Urinary bladder (tissue), 4 donors: Measurements from ENCODE around the gene PHC2. TPM values are rescaled to one million over a fixed set of nuclear protein-coding genes. Genes with fewer than 3 reads are reported as not detected.

Experiments
- DNase-seq: peaks from one replicate; pipeline ENCODE4 v3.0.0-alpha.2; 2015; ENCODE audit errors: extremely low spot score
- H3K27ac ChIP-seq: one replicate; pipeline ENCODE4 v1.5.1; 2013; ENCODE audit warnings: low read depth, mild to moderate bottlenecking, moderate library complexity
- H3K36me3 ChIP-seq: one replicate; pipeline ENCODE4 v1.6.1; 2013; ENCODE audit warnings: mild to moderate bottlenecking, moderate library complexity; ENCODE audit not compliant: insufficient read depth
- H3K4me1 ChIP-seq: one replicate; pipeline ENCODE4 v1.6.1; 2013; ENCODE audit warnings: mild to moderate bottlenecking, moderate library complexity; ENCODE audit not compliant: insufficient read depth
- H3K4me3 ChIP-seq: one replicate; pipeline ENCODE4 v1.5.1; 2013; ENCODE audit warnings: low read depth, low read length
- WGBS: extraction: QIAGEN DNeasy Blood & Tissue Kit; methylation state at CpG from one replicate; pipeline ENCODE4 v1.1.7; 2013; 5-methylcytosine and 5-hydroxymethylcytosine counted together
- polyA plus RNA-seq: library from polyadenylated mRNA; stranded (reverse); fragments of 200-250 nt; gene quantifications from one replicate; pipeline ENCODE4 v1.2.3, GENCODE V29; 2013
- total RNA-seq: library from RNA; depleted of rRNA; stranded (reverse); fragments of >200 nt; gene quantifications from one replicate; pipeline ENCODE4 v1.2.3, GENCODE V29; 2014
- donor health status: healthy with polysubstance abuse.
- donor health status: healthy.

Gene PHC2
- total and polyA plus RNA-seq, 2 donors: 49.2 to 179 TPM

DNA sequence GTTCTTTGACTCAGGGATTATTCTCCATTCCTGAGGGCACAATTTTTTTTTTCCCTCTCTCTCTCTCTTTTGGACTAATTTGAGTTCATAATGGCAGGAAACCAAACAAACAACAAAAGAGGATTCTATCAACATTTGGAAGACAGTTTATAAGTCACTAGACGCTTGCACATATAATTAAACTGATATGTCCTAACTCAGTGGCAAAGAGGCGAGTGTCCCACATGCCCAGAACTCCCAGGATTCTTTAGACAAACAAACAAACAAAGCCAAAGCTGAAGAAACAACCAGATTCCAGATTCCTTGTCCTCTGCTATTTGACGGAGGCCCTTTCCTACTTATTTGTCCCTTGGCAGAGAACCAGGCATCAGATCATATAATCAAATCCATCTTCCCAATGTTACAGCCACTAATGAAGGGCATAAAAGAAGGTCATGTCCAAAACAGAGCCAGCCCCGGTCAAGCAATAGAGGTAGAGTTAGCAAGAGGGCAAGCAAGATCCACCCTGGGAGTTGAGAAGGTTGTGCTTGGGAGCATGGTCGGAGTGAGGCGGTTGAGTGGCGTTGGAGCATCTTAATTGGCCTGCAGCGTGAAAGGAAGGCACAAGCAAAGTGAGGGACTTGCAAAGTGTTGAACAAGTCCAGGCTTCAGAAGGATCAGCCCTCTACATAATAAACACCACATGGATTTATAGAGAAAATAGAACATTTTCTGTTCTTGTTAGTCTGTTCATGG lies 144.3 kb downstream of the PHC2 start:
- DNase-seq: no peak

DNA sequence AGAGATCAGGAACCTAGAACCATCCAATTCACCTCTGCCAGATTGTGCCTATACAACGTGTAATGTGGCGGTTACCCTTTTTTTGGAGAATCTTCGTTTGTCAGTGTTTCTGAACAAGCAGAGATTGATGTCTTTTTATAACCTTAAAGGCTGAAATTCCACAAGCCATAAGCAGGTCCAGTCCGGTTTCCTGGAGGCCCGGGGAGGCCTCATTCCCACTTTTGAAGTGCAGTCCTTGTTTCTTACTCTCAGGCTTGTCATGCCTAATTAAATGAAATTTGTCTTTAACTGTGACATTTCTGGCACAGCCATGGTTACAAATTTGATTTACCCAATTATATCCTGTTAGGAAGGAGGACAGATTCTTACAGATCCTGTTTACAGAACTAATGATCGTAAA lies 146.8 kb downstream of the PHC2 start:
- 77% methylated on average over 6 of the region's 6 CpGs for WGBS
- DNase-seq: no peak
- no peaks in the 10 kb centered on the region for H3K4me1 ChIP-seq
- no peak overlapping the region for H3K4me3 ChIP-seq
- peaks cover 2% of the 10 kb centered on the region for H3K36me3 ChIP-seq
- no peak overlapping the region for H3K27ac ChIP-seq

More for the DNA sequence above, 144.3 kb downstream of the PHC2 start:
- no peaks in the 10 kb centered on the region for H3K4me1 ChIP-seq
- 80% methylated on average over 8 of the region's 8 CpGs for WGBS
- no peaks in the 10 kb centered on the region for H3K36me3 ChIP-seq
- H3K4me3 ChIP-seq: no peak overlapping the region
- no peak overlapping the region for H3K27ac ChIP-seq

DNA sequence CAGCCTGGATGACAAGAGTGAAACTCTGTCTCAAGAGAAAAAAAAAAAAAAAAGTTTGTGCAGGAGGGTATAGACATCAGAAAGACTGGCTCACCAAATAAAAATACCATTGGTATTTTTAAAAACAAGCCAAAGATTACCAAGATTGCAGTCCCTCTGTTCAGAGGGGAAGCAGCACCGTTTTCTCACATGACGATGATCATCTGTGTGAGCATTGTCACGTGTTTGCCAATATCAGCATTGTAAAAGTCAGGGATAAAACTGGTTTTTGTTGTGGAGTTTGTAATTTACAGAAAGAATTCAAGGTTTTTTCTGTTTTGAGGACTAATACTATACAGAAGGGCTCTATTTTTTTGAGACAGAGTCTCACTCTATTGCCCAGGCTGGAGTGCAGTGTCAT lies 148.1 kb downstream of the PHC2 start:
- Histone ChIP-seq H3K4me1 (no peaks in the 10 kb centered on the region), H3K4me3 (no peak overlapping the region), H3K27ac (no peak overlapping the region), H3K36me3 (peaks cover 4% of the 10 kb centered on the region)
- no peak for DNase-seq
- WGBS: 71% methylated on average over 3 of the region's 3 CpGs

DNA sequence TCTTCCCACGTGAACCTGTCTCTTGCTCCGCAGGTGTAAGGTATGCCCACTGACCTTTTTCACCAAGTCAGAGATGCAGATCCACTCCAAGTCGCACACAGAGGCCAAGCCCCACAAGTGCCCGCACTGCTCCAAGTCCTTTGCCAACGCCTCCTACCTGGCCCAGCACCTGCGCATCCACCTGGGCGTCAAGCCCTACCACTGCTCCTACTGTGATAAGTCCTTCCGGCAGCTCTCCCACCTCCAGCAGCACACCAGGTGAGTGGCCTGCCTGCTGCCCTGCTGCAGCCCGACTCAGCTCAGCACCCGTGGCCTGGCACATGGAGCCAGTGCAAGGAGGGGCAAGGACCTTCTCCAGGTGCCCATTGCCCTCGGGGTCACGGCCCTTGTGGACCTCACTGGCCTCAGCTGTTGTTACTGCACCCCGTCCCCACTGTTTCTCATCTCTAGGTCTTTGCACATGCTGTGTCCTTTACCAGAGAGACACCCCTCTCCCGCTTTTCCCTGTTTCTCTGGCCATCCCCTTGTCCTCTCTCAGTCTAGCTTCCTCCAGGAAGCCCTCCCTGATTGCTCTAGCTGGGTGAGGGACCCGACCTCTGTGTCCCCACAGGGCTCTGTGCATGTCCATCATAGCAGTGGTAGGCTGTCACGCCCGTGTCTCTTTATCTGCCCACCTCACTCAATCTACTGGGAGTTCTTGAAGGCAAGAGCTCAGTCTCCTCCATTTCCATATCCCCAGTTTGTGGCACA lies 149.2 kb downstream of the PHC2 start:
- H3K4me1 ChIP-seq: no peaks in the 10 kb centered on the region
- no peak for DNase-seq
- H3K36me3 ChIP-seq: peaks cover 5% of the 10 kb centered on the region
- 96% methylated on average over 17 of the region's 17 CpGs for WGBS
- H3K4me3 ChIP-seq: no peak overlapping the region
- H3K27ac ChIP-seq: no peak overlapping the region

DNA sequence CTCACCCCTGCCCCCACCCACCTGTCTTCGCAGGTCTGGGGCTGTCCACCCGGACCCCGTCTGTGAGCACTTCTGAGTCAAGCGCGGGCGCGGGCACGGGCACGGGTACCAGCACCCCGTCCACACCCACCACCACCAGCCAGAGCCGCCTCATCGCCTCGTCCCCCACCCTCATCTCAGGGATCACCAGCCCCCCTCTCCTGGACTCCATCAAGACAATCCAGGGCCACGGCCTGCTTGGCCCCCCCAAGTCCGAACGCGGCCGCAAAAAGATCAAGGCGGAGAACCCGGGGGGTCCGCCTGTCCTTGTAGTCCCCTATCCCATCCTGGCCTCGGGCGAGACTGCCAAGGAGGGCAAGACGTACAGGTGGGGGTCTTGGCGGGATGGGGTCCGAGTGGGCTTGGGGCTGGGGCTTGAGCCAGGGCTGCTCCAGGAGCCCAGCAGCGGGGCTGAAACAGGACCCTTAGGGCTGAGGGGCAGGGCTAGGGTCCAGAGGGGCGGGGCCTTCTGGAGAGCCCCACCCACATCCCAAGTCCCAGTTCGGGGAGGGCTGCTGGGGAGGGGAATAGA lies 150.7 kb downstream of the PHC2 start:
- 96% methylated on average over 29 of the region's 29 CpGs for WGBS

DNA sequence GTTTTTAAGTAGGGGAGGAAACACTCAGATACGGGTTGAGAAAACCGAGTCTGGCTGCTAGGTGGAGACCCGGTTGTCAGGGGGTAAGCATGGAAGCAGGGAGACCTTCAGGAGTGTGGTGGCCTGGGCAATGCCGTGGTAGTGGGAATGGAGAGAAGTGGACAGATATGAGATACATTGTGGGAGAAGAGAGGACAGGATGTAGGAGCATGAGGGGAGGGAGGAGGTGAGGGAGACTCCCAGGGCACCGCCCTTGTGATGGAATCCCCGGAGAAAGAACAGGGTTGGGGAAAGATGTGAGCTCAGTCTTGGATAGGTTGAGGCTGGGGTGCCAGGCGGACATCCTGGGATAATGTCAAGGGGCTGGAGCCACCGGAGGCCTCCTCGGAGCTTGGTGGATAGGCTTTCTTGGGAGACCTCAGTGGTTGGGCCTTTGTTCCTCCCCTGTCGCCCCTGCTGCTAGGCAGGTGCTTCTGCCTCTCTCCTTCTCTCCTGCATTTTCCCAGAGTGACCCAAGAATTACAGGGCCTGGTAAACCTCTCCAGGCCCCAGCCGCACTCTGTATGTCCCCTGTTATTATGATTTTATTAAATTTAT lies 153.3 kb downstream of the PHC2 start:
- H3K36me3 ChIP-seq: peaks cover 7% of the 10 kb centered on the region
- H3K4me3 ChIP-seq: no peak overlapping the region
- no peak overlapping the region for H3K27ac ChIP-seq
- DNase-seq: no peak
- H3K4me1 ChIP-seq: no peaks in the 10 kb centered on the region
- 93% methylated on average over 11 of the region's 11 CpGs for WGBS

More for the DNA sequence above, 150.7 kb downstream of the PHC2 start:
- Histone ChIP-seq H3K27ac (no peak overlapping the region), H3K36me3 (peaks cover 7% of the 10 kb centered on the region), H3K4me1 (no peaks in the 10 kb centered on the region), H3K4me3 (no peak overlapping the region)
- DNase-seq: no peak

DNA sequence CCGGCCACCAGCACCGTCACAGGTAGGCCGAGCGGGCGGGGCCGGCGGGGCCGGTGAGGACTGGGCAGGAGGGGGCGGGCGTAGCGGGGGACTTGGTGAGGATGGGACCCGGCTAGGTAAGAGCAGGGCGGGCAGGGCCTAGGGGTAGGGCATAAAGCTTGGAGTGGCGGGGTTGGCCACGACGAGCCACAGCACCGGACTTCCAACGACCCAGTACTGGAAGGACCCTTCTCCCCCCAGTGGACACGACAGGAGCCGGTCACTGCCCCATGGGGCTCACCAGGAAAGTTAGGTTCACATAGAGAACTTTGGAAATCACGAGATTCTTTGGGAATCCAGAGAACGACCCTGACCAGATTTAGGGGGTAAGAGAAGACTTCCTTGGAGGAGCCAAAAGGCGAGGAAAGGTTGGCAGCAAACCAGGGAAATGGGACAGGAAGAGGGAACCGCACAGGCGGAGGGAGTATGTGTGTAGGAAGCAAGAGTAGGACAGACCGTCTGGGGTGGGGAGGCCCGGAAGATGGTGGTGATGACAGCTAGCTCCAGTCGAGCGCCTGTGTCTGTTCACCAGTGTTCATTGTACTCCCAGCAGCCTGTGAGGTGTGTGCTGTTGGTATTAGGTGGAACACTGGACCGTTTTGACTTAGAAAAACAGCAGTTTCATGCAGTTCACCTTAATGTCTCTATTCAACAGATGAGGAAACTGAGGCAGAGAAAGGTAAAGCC lies 154.2 kb downstream of the PHC2 start:
- Histone ChIP-seq H3K27ac (no peak overlapping the region), H3K4me3 (no peak overlapping the region), H3K36me3 (peaks cover 7% of the 10 kb centered on the region), H3K4me1 (no peaks in the 10 kb centered on the region)
- WGBS: 88% methylated on average over 30 of the region's 30 CpGs
- no peak for DNase-seq

DNA sequence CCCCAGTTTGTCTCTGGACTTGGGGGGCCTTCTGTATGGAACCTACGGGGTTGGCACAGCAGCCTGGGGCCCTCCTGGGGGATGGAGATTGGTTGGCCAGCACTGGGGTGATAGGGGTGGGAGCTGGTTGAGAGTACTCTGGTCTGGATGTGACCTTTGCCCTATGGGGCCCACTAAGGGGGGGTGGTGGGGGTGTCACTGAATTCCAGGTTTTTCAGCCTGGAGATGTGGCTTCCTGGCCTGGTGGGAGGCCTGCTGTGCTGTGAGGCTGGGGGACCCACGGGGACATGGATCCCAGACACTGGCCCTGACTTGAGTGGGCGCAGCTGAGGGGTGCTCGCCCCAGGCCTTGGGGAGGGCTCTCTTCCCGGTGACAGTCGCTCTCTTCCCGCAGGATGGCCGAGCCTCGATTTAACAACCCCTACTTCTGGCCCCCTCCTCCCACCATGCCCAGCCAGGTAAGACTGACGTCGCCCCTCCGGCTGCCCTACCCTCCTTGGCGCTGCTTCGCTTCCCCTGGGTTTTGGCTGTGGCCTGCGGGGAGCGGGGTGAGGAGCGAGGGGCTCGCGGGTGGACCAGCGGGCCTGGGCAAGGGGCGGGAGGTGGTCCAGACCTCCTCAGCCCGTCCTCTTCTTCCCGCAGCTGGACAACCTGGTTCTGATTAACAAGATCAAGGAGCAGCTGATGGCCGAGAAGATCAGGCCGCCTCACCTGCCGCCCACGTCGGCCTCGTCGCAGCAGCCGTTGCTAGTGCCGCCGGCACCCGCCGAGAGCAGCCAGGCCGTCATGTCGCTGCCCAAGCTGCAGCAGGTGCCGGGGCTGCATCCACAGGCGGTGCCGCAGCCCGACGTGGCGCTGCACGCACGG lies 155.0 kb downstream of the PHC2 start:
- H3K36me3 ChIP-seq: peaks cover 7% of the 10 kb centered on the region

DNA sequence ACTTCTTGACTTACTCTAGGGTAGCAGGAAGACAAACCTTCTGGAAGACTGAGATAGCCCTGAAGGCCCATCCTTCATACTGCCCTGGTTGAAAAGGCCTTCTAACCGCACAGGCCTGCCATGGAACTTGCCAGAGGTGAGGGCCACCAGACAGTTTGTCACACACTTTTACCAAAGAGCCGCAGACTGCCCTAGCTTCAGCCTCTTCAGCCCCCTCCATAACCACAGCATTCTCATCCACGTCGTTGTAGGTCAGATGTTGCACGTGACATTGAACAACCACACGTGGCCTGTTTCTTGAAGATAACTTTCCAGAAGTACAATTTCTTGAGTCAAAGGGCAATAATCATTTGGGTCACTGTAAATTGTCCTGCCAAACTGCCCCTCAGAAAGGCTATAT lies 155.7 kb downstream of the PHC2 start:
- WGBS: 82% methylated on average over 6 of the region's 6 CpGs
- H3K4me1 ChIP-seq: no peaks in the 10 kb centered on the region
- no peak for DNase-seq
- H3K36me3 ChIP-seq: peaks cover 7% of the 10 kb centered on the region
- H3K27ac ChIP-seq: no peak overlapping the region
- H3K4me3 ChIP-seq: no peak overlapping the region

More for the DNA sequence above, 155.0 kb downstream of the PHC2 start:
- Histone ChIP-seq H3K27ac (no peak overlapping the region), H3K4me3 (no peak overlapping the region), H3K4me1 (no peaks in the 10 kb centered on the region)
- 96% methylated on average over 45 of the region's 45 CpGs for WGBS
- DNase-seq: no peak

DNA sequence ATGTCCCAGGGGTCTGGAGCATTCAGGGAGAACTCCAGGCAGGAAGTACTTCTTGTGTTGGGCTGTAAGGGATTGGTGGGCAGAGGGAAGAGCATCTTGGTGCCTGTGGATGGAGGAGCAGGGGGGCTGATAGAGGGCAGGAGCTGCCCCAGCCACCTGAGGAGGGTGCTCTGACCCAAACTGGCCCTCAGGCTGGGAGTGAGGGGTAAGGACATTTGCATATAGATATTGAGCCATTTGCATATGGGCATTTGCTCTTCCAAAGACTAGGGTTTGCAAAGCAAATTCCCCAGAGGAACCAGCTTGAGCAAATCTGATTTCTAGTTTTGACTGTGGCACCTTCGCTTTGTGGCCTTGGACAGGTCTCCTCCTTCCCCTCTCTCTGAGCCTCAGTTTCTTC lies 156.4 kb downstream of the PHC2 start:
- H3K4me1 ChIP-seq: no peaks in the 10 kb centered on the region
- no peak overlapping the region for H3K27ac ChIP-seq
- peaks cover 5% of the 10 kb centered on the region for H3K36me3 ChIP-seq

DNA sequence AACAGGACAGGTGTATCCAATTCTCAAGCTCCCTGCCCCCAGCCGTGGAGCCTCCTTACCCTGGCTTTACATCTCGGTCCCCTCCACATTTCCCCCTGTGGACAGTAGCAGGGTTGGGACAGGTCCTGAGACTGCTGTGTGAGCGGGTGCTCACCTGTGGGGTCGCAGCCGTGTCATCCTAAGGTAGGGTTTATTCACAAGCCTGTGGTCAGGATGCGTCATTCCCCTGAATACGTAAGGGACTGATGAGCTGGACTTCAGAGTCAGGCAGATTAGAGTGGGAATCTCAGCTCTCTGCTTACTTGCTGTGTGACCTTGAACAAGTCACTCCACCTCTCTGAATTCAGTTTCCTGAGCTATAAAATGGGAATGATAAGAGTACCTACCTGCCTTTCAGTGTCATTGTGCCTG lies 156.9 kb downstream of the PHC2 start:
- no peak for DNase-seq
- H3K4me3 ChIP-seq: no peak overlapping the region
- peaks cover 5% of the 10 kb centered on the region for H3K36me3 ChIP-seq
- no peak overlapping the region for H3K27ac ChIP-seq
- 81% methylated on average over 7 of the region's 7 CpGs for WGBS
- H3K4me1 ChIP-seq: no peaks in the 10 kb centered on the region

More for the DNA sequence above, 156.4 kb downstream of the PHC2 start:
- H3K4me3 ChIP-seq: no peak overlapping the region
- no peak for DNase-seq
- WGBS: 98% methylated on average over 1 of the region's 1 CpG
